NB4 (cell line): ENCODE measurements around the gene NLRP10.
A peak's percentile ranks its signal among the peaks of the same experiment; 100 is the strongest.

ENCODE experiments used
- DNase-seq: peaks from one replicate; pipeline ENCODE4 v3.0.0; 2010; ENCODE audit warnings: low read depth
- H3K4me3 ChIP-seq: one replicate; pipeline ENCODE4 v1.5.1; 2011; ENCODE audit warnings: mild to moderate bottlenecking, low read depth, low read length, moderate library complexity
- MYC ChIP-seq: IDR thresholded peaks from 2 replicates; pipeline ENCODE4 v1.6.1; 2011; ENCODE audit warnings: low read depth, low read length
- POLR2A ChIP-seq: IDR thresholded peaks from 2 replicates; pipeline ENCODE4 v1.6.1; 2011; ENCODE audit warnings: mild to moderate bottlenecking; ENCODE audit not compliant: insufficient read length; ENCODE audit errors: extremely low read depth
- TF ChIP-seq, protein P1 (sequence below): IDR thresholded peaks from 2 replicates; pipeline ENCODE4 v1.6.1; 2011; ENCODE audit warnings: low read depth, low read length
- TF ChIP-seq, protein P2 (sequence below): IDR thresholded peaks from one replicate; pipeline ENCODE4 v1.5.1; 2012; ENCODE audit warnings: low read depth, low read length

Gene NLRP10, protein sequence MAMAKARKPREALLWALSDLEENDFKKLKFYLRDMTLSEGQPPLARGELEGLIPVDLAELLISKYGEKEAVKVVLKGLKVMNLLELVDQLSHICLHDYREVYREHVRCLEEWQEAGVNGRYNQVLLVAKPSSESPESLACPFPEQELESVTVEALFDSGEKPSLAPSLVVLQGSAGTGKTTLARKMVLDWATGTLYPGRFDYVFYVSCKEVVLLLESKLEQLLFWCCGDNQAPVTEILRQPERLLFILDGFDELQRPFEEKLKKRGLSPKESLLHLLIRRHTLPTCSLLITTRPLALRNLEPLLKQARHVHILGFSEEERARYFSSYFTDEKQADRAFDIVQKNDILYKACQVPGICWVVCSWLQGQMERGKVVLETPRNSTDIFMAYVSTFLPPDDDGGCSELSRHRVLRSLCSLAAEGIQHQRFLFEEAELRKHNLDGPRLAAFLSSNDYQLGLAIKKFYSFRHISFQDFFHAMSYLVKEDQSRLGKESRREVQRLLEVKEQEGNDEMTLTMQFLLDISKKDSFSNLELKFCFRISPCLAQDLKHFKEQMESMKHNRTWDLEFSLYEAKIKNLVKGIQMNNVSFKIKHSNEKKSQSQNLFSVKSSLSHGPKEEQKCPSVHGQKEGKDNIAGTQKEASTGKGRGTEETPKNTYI

DNA sequence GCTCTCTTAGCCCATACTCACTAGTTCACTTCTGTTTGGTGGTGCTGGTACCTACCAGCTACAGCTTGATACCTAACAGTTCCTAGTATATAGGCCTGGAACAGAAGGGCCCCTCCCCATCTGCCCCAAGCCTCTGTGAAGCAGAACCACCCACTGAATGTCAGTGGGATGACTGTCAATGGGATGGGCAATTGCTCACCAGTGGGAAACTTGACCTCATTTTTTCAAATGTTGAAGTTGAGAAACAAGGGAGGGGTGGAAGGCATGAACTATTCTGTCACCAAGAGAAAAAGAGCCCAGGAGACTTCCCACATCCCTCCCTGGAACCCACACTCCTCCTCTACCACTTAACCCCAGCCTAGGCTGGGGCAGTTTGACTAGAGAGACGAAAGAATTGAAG lies at the start of gene NLRP10:
Gene NLRP10, minus strand, starts transcription at position 62 of the 400 bp plus-strand sequence. CDS start 1,952 bp downstream, outside the sequence.
- DNase-seq, result no peak
- TF ChIP-seq, protein P1, sequence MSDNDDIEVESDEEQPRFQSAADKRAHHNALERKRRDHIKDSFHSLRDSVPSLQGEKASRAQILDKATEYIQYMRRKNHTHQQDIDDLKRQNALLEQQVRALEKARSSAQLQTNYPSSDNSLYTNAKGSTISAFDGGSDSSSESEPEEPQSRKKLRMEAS, result no peak
- TF ChIP-seq, protein P2, sequence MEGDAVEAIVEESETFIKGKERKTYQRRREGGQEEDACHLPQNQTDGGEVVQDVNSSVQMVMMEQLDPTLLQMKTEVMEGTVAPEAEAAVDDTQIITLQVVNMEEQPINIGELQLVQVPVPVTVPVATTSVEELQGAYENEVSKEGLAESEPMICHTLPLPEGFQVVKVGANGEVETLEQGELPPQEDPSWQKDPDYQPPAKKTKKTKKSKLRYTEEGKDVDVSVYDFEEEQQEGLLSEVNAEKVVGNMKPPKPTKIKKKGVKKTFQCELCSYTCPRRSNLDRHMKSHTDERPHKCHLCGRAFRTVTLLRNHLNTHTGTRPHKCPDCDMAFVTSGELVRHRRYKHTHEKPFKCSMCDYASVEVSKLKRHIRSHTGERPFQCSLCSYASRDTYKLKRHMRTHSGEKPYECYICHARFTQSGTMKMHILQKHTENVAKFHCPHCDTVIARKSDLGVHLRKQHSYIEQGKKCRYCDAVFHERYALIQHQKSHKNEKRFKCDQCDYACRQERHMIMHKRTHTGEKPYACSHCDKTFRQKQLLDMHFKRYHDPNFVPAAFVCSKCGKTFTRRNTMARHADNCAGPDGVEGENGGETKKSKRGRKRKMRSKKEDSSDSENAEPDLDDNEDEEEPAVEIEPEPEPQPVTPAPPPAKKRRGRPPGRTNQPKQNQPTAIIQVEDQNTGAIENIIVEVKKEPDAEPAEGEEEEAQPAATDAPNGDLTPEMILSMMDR, result no peak
- no peak for TF ChIP-seq POLR2A
- TF ChIP-seq MYC, result no peak
- no peak within 1 kb of the TSS for H3K4me3 ChIP-seq

DNA sequence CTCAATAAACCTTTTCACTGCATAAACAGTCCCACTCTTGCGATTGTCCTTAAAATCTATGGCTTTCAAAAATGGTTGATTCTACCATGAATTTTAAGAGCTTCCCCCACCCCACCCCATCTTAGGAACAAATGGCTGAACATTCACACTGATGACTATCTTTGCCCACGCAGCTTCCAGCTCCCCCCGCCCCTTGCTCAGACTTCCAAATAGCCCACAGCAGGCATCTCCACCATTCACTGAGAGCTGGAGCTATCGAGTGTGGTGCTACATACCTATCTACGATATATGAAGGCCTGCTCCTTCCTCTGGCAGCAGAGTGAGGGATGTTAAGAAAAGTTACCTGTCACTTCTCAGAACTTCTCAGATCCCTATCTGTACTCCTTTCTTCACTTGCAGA lies 48.6 kb upstream of the NLRP10 start:
- no peak overlapping the region for H3K4me3 ChIP-seq
- DNase-seq, result no peak
- no peak for TF ChIP-seq MYC
- TF ChIP-seq, protein P1, result no peak
- no peak for TF ChIP-seq POLR2A
- TF ChIP-seq, protein P2, result no peak

DNA sequence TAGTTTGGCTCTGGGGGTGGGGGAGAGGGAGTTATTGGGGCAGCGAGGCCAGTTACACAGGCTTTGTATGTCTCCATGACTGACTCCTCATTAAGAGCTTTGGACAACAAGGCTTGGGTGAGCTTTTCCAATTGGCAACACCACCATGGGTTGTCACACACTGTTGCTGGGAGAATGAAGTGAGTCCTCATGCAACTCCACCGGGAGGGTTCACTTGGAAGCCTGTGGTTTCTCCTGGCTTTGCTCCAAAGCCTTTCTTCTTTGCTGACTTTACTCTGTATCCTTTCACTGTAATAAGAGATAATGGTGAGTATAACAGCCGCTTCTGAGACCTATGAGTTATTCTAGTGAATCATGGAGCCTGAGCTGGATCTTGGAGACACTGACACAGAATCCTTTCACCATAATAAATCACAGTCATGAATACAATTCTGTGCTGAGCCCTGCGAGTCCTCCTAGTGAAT lies 46.8 kb upstream of the NLRP10 start:
- H3K4me3 ChIP-seq, result no peak overlapping the region
- TF ChIP-seq POLR2A (no peak), MYC (no peak)
- TF ChIP-seq, protein P1, result no peak
- TF ChIP-seq, protein P2, result no peak
- no peak for DNase-seq

DNA sequence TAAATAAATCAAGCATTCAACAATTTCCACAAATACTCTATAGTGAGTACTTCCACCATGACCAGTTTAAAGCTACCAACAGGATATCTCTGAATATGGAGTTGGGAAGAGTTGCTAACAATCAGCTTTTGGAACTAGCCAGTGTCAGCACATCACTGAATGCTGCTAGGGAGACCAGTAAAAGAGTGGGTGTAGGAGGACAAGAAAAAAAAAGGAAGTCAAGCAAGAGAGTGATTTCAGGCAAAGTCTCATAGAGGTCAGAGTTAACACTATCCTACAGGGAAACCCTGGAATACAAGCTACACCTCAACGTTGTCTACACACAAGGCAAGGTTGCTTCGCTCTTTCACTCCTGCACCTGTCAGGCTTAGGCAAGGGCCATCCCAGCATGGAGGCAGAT lies 46.1 kb upstream of the NLRP10 start:
- TF ChIP-seq POLR2A, result no peak
- no peak for TF ChIP-seq MYC
- TF ChIP-seq, protein P2, result no peak
- TF ChIP-seq, protein P1, result no peak
- no peak for DNase-seq
- H3K4me3 ChIP-seq, result no peak overlapping the region

DNA sequence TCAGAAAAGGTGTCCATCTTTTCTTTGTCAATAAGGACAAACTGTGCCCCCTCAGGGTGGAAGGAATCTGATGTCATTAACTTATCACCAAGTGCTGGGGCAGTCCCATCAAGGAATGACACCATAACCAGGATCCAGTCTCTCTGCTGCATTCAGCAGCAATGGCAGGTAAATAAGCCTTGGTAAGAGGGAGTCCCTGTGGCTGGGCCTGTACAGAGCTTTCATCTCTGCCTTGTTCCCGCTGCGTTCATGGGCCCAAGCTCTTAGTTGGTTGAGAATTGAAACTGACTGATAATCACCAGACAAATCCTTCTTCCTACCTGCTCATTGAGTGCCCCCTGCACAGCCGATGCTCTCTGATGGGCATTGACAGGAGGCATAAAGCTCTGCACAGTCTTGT lies 44.6 kb upstream of the NLRP10 start:
- DNase-seq, result no peak
- TF ChIP-seq MYC, result no peak
- TF ChIP-seq POLR2A, result no peak
- H3K4me3 ChIP-seq, result no peak overlapping the region

DNA sequence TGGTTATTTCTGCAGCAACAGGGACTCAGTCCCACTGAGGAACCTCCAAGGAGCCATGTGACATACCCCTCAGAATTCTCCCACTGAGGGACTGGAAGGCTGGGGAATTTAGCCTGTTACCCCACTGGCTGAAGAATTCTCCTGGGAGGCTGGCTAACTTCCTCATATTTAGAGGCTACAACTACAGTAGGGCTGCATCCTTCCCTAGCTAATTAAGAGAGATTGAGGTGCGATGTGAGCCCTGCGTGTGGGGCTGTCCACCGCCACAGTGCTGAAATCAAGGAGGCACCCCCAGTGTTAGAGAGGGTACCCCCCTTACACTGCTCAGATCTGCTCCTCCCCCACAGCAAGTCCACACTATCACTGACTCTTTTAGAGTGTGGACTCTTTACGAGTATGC lies 43.0 kb upstream of the NLRP10 start:
- TF ChIP-seq MYC (no peak), POLR2A (no peak)
- TF ChIP-seq, protein P1, result no peak
- TF ChIP-seq, protein P2, result no peak
- no peak overlapping the region for H3K4me3 ChIP-seq
- DNase-seq, result peak; percentile 53
